Esophagus squamous epithelium (tissue), 5 donors: ENCODE results near the gene ADGRV1. TPM values are rescaled to one million over a fixed set of nuclear protein-coding genes. Genes with fewer than 3 reads are reported as not detected.
A peak's percentile ranks its signal among the peaks of the same experiment; 100 is the strongest.

Experiments
- DNase-seq: peaks from one replicate; lab custom pipeline; 2025; lab: John Stamatoyannopoulos, UW
- H3K27ac ChIP-seq, 4 donors: fragments of 200-600 bp; sonication (generic); one replicate each; pipeline ENCODE4 v1.5.1; 2016 to 2019; ENCODE audit warnings: mild to moderate bottlenecking in 1 of 4
- H3K27me3 ChIP-seq, 4 donors: fragments of 200-600 bp; sonication (generic); 1 replicate in 3 of 4; 2 replicates in 1 of 4; pipeline versions ENCODE4 v1.5.1 to v1.6.0; 2017 to 2021; ENCODE audit warnings: antibody characterized with exemption in 1 of 4
- H3K36me3 ChIP-seq, 3 donors: fragments of 200-600 bp; sonication (generic); one replicate each; pipeline ENCODE4 v1.5.1; 2016 to 2019
- H3K4me1 ChIP-seq, 3 donors: fragments of 200-600 bp; sonication (generic); one replicate each; pipeline ENCODE4 v1.5.1; 2017 to 2019
- H3K4me3 ChIP-seq, 4 donors: fragments of 200-600 bp; sonication (generic); 1 replicate in 3 of 4; 2 replicates in 1 of 4; pipeline ENCODE4 v1.5.1; 2016 to 2019; ENCODE audit warnings: mild to moderate bottlenecking in 2 of 4, moderate library complexity in 1 of 4
- H3K9me3 ChIP-seq, 3 donors: fragments of 200-600 bp; sonication (generic); one replicate each; pipeline ENCODE4 v1.5.1; 2016 to 2019
- POLR2A ChIP-seq, 4 donors: fragments of 450-650 bp; IDR thresholded peaks; one replicate each; pipeline ENCODE4 v1.6.1; 2017; ENCODE audit warnings: antibody characterized with exemption in 4 of 4, mild to moderate bottlenecking in 4 of 4, moderate library complexity in 3 of 4
- WGBS, 2 donors: methylation state at CpG; one replicate each; pipeline ENCODE4 v1.1.5; 2018; 5-methylcytosine and 5-hydroxymethylcytosine counted together
- intact Hi-C: fragments of 100-400 bp; cut with DNase I; formaldehyde crosslinking; loops from one replicate; pipeline ENCODE4 v1.15.0; 2022
- total RNA-seq, 4 donors: library from RNA; depleted of rRNA; stranded (reverse); fragments of >200 nt; gene quantifications; one replicate each; pipeline ENCODE4 v1.1.0, GENCODE V29; 2016
- TF ChIP-seq, protein P1 (sequence below), 6 experiments: fragments of 450-650 bp in 4 of 6; fragments of 200-600 bp in 2 of 6; sonication (generic) in 2 of 6; IDR thresholded peaks; one replicate each; pipeline ENCODE4 v1.5.1; 2016 to 2019; ENCODE audit warnings: antibody characterized with exemption in 6 of 6, mild to moderate bottlenecking in 4 of 6, moderate library complexity in 4 of 6
- donor health status: DM: yes; HTN: yes; CAD: no.

The ADGRV1 gene
- total RNA-seq, 4 donors from 2014 or later: 1.9 to 14.1 (median 4.0) TPM

DNA sequence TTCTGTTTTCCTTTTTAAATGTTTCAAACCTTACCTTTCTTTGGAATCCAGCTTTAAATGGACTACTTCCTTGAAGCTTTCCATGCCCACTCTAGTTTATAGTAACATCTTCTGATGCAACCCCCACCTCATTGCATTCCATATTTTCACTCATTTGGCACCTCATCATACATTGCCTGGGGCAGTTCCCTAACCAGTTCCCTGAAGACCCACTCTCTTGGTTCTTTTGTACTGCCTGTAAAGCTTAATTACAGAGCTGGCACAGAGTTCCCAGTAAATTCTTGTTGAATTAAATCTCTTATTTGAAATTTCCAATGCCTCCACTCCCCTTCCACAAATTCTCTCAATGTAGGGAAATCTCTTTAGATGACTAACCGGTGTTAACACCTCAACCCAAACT is 567.3 kb downstream of the ADGRV1 start:
- peak overlapping the region in 3 of 4 donors; percentile 44 to 78 (median 64) for H3K27ac ChIP-seq
- WGBS, 2 donors: 33 to 55% methylated on average over 1 of the region's 1 CpG
- H3K4me3 ChIP-seq: no peak overlapping the region
- DNase-seq: no peak
- H3K4me1 ChIP-seq: peaks cover 17 to 68% (median 41%) of the 10 kb centered on the region in 3 donors
- H3K27me3 ChIP-seq: no peaks in the 10 kb centered on the region
- intact Hi-C loops: no loop called here
- no peaks in the 10 kb centered on the region for H3K9me3 ChIP-seq
- no peaks in the 10 kb centered on the region for H3K36me3 ChIP-seq
- TF ChIP-seq, protein P1, sequence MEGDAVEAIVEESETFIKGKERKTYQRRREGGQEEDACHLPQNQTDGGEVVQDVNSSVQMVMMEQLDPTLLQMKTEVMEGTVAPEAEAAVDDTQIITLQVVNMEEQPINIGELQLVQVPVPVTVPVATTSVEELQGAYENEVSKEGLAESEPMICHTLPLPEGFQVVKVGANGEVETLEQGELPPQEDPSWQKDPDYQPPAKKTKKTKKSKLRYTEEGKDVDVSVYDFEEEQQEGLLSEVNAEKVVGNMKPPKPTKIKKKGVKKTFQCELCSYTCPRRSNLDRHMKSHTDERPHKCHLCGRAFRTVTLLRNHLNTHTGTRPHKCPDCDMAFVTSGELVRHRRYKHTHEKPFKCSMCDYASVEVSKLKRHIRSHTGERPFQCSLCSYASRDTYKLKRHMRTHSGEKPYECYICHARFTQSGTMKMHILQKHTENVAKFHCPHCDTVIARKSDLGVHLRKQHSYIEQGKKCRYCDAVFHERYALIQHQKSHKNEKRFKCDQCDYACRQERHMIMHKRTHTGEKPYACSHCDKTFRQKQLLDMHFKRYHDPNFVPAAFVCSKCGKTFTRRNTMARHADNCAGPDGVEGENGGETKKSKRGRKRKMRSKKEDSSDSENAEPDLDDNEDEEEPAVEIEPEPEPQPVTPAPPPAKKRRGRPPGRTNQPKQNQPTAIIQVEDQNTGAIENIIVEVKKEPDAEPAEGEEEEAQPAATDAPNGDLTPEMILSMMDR (IDR thresholded peaks at IDR 0.05): no peak
- no peak for TF ChIP-seq POLR2A (IDR thresholded peaks at IDR 0.05)

DNA sequence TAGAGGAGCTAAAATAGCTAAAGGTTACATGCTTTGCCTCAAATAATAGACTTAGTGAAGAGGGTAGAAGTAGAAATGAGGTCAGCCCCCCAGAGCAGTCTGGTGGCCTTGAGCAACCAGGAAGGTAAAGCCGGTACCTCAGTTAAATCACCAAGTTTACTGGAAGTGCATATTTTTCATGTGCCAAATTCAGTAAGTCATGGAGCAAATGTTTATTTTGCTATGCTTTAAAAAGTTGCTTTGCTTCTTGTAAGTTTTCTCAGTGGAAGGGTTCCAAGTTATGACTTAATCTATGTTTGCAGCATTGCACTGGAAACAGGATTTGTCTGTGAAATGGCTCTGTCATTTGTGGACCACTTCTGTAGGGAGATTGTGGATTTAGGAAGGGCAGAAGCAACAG is 567.9 kb downstream of the ADGRV1 start:
- TF ChIP-seq, protein P1 (IDR thresholded peaks at IDR 0.05): no peak
- no peak for TF ChIP-seq POLR2A (IDR thresholded peaks at IDR 0.05)
- H3K9me3 ChIP-seq: no peaks in the 10 kb centered on the region
- H3K4me1 ChIP-seq: peaks cover 17 to 63% (median 38%) of the 10 kb centered on the region in 3 donors
- no peaks in the 10 kb centered on the region for H3K27me3 ChIP-seq
- DNase-seq: no peak
- H3K4me3 ChIP-seq: no peak overlapping the region
- intact Hi-C loops: no loop called here
- H3K27ac ChIP-seq: peak overlapping the region; percentile 19 to 78 (median 58)
- WGBS, 2 donors: 15 to 17% methylated on average over 1 of the region's 1 CpG
- H3K36me3 ChIP-seq: no peaks in the 10 kb centered on the region

- H3K4me1 ChIP-seq: peaks cover 17 to 61% (median 37%) of the 10 kb centered on the region in 3 donors
- DNase-seq: no peak
- intact Hi-C loops: no loop called here
Observed at GRCh38 chr5:91126888-91127287, 568.3 kb downstream of the ADGRV1 start.

DNA sequence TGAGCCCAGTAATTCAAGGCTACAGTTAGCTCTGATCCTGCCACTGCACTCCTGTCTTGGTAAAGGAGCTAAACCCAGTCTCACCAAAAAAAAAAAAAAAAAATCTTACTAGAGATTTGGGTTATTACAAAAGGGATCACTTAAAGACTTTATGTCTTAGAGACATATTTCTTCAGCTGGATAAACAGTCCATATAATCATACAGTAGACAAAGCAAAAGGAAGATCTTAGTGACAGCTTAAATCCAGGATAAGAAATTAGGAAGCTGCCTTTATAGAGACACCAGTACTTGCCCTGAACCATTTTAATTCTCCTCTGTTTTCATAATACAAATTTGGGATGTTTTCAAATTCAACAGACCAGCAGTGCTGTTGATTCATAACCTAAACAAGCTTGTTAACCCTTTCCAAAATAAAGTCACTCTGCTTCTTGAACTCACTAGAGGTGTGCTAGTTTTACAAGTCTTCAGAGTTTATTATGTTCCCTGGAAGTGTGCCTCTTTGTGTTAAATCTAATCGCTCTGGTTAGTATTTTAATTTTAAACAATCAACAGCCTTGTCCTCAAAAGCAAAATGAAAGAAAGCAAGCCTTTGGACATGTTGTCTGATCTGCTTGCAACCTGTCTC is 569.0 kb downstream of the ADGRV1 start:
- WGBS, 2 donors: 30 to 42% methylated on average over 1 of the region's 1 CpG

More at GRCh38 chr5:91126888-91127287, 568.3 kb downstream of the ADGRV1 start:
- Histone ChIP-seq H3K9me3 (no peaks in the 10 kb centered on the region), H3K27ac (peak overlapping the region; percentile 19 to 78 (median 58)), H3K27me3 (no peaks in the 10 kb centered on the region), H3K36me3 (no peaks in the 10 kb centered on the region), H3K4me3 (no peak overlapping the region)
- TF ChIP-seq, protein P1 (IDR thresholded peaks at IDR 0.05): no peak
- no peak for TF ChIP-seq POLR2A (IDR thresholded peaks at IDR 0.05)
- 51 to 85% methylated on average over 2 of the region's 2 CpGs for WGBS, 2 donors

GRCh38 chr5:91128604-91129003 is 570.0 kb downstream of the ADGRV1 start:
- H3K36me3 ChIP-seq: no peaks in the 10 kb centered on the region
- TF ChIP-seq, protein P1 (IDR thresholded peaks at IDR 0.05): no peak
- TF ChIP-seq POLR2A (IDR thresholded peaks at IDR 0.05): no peak
- peaks cover 17 to 44% (median 33%) of the 10 kb centered on the region in 3 donors for H3K4me1 ChIP-seq
- no peaks in the 10 kb centered on the region for H3K9me3 ChIP-seq
- peak overlapping the region in 3 of 4 donors; percentile 52 to 65 (median 64) for H3K27ac ChIP-seq
- no peak for DNase-seq
- H3K27me3 ChIP-seq: no peaks in the 10 kb centered on the region
- intact Hi-C loops: no loop called here
- 72 to 83% methylated on average over 1 of the region's 1 CpG for WGBS, 2 donors
- no peak overlapping the region for H3K4me3 ChIP-seq

More for the DNA sequence above, 569.0 kb downstream of the ADGRV1 start:
- Histone ChIP-seq H3K9me3 (no peaks in the 10 kb centered on the region), H3K4me3 (no peak overlapping the region), H3K36me3 (no peaks in the 10 kb centered on the region), H3K4me1 (peaks cover 17 to 54% (median 37%) of the 10 kb centered on the region in 3 donors), H3K27ac (peak overlapping the region; percentile 19 to 78 (median 58)), H3K27me3 (no peaks in the 10 kb centered on the region)
- DNase-seq: no peak
- intact Hi-C loops: no loop called here
- TF ChIP-seq POLR2A (IDR thresholded peaks at IDR 0.05): no peak
- TF ChIP-seq, protein P1 (IDR thresholded peaks at IDR 0.05): no peak
